ENCODE measurements around the gene SHH. TPM values are rescaled to one million over a fixed set of nuclear protein-coding genes. Genes with fewer than 3 reads are reported as not detected.

SHH gene
- polyA plus RNA-seq, 1 donor, result 7.5 TPM

GRCh38 chr7:155755026-155755425, 57.2 kb downstream of the SHH start:
- H3K27me3 ChIP-seq (ENCODE audit: control insufficient read depth, insufficient read depth, low read length), result no peaks in the 10 kb centered on the region
- no CpG with 5 or more reads among the region's 3 CpGs for WGBS (ENCODE audit: insufficient coverage, low lambda C conversion rate)
- H3K27ac ChIP-seq (ENCODE audit: low read length), result no peak overlapping the region
- H3K4me3 ChIP-seq (ENCODE audit: low read length), result no peak overlapping the region
- no peak for DNase-seq
- peaks cover 3% of the 10 kb centered on the region for H3K9me3 ChIP-seq (ENCODE audit: control insufficient read depth, low read depth, low read length)
- peaks cover 5% of the 10 kb centered on the region for H3K4me1 ChIP-seq (ENCODE audit: control insufficient read depth, insufficient read depth, low read length)
- peaks cover 21% of the 10 kb centered on the region for H3K36me3 ChIP-seq (ENCODE audit: control insufficient read depth, insufficient read depth, low read length)

DNA sequence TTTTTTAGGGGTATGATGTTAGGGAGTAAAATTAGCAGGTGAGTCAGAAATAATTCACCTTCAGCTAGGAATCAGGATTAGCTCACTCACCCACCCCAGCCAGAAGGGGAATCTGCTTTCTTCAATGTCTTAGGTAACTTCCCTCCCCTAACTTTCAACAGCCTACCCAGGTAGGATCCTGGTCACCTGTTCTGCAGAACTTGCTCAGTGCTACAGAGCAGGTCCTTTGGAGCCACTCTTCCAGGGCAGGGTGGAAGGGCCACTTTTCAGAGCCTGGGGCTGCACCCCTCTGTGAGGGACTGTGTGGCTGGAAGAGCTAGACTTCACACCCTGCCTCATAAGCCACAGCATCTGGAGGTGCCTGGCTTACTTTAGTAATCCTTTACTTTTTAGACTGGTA, 58.1 kb downstream of the SHH start:
- Histone ChIP-seq H3K9me3 (ENCODE audit: control insufficient read depth, low read depth, low read length) (peaks cover 3% of the 10 kb centered on the region), H3K27ac (ENCODE audit: low read length) (no peak overlapping the region), H3K4me1 (ENCODE audit: control insufficient read depth, insufficient read depth, low read length) (no peaks in the 10 kb centered on the region), H3K36me3 (ENCODE audit: control insufficient read depth, insufficient read depth, low read length) (peaks cover 23% of the 10 kb centered on the region), H3K4me3 (ENCODE audit: low read length) (no peak overlapping the region), H3K27me3 (ENCODE audit: control insufficient read depth, insufficient read depth, low read length) (no peaks in the 10 kb centered on the region)
- no peak for DNase-seq

GRCh38 chr7:155753446-155753965, 58.8 kb downstream of the SHH start:
- WGBS (ENCODE audit: insufficient coverage, low lambda C conversion rate), result no CpG with 5 or more reads among the region's 10 CpGs
- no peak for DNase-seq
- H3K27me3 ChIP-seq (ENCODE audit: control insufficient read depth, insufficient read depth, low read length), result no peaks in the 10 kb centered on the region
- H3K36me3 ChIP-seq (ENCODE audit: control insufficient read depth, insufficient read depth, low read length), result peaks cover 25% of the 10 kb centered on the region
- H3K9me3 ChIP-seq (ENCODE audit: control insufficient read depth, low read depth, low read length), result peaks cover 3% of the 10 kb centered on the region
- no peak overlapping the region for H3K4me3 ChIP-seq (ENCODE audit: low read length)
- H3K4me1 ChIP-seq (ENCODE audit: control insufficient read depth, insufficient read depth, low read length), result no peaks in the 10 kb centered on the region
- no peak overlapping the region for H3K27ac ChIP-seq (ENCODE audit: low read length)

DNA sequence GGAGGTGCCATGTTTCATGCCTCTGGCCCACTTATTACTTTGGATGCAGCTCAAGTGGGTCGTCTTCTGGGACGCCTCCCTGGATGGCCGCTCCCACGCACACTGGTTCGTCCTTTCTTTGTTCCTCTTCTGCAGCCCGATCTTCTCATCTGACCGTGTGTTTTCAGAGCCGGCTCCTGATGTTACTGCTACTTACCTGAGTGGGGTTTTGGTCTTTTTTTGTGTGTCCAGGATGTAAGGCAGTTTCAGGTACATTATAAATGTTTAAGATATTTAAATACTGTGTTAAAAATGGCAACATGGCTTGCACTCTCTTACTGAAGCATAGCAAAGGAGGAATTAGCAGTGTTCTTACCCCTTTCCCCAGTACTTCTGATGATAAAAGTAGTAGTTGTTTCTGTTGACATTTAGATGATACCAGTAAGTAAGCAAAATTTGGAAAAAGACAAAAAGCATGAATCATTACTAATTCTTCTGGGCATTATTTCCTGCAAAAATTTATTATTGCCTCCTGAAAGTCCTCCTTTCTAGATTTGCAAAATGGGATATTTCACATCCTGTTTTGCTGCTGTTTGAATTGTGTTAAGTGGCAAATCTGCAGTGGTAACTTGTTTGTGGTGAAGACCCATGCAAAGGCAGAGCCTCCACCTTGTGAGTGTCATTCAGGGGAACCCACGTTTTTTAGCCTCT, 59.4 kb downstream of the SHH start:
- WGBS (ENCODE audit: insufficient coverage, low lambda C conversion rate), result 100% methylated on average over 2 of the region's 9 CpGs
- H3K4me1 ChIP-seq (ENCODE audit: control insufficient read depth, insufficient read depth, low read length), result no peaks in the 10 kb centered on the region
- peaks cover 3% of the 10 kb centered on the region for H3K9me3 ChIP-seq (ENCODE audit: control insufficient read depth, low read depth, low read length)
- no peak overlapping the region for H3K27ac ChIP-seq (ENCODE audit: low read length)
- DNase-seq, result no peak
- no peaks in the 10 kb centered on the region for H3K27me3 ChIP-seq (ENCODE audit: control insufficient read depth, insufficient read depth, low read length)
- peaks cover 25% of the 10 kb centered on the region for H3K36me3 ChIP-seq (ENCODE audit: control insufficient read depth, insufficient read depth, low read length)
- no peak overlapping the region for H3K4me3 ChIP-seq (ENCODE audit: low read length)

GRCh38 chr7:155751409-155751808, 60.9 kb downstream of the SHH start:
- Histone ChIP-seq H3K36me3 (ENCODE audit: control insufficient read depth, insufficient read depth, low read length) (peaks cover 24% of the 10 kb centered on the region), H3K4me3 (ENCODE audit: low read length) (no peak overlapping the region), H3K4me1 (ENCODE audit: control insufficient read depth, insufficient read depth, low read length) (no peaks in the 10 kb centered on the region), H3K27me3 (ENCODE audit: control insufficient read depth, insufficient read depth, low read length) (no peaks in the 10 kb centered on the region), H3K27ac (ENCODE audit: low read length) (no peak overlapping the region), H3K9me3 (ENCODE audit: control insufficient read depth, low read depth, low read length) (no peaks in the 10 kb centered on the region)
- WGBS (ENCODE audit: insufficient coverage, low lambda C conversion rate), result 89% methylated on average over 3 of the region's 4 CpGs
- no peak for DNase-seq

GRCh38 chr7:155750255-155751125, 61.8 kb downstream of the SHH start:
- Histone ChIP-seq H3K4me3 (ENCODE audit: low read length) (no peak overlapping the region), H3K4me1 (ENCODE audit: control insufficient read depth, insufficient read depth, low read length) (no peaks in the 10 kb centered on the region), H3K27me3 (ENCODE audit: control insufficient read depth, insufficient read depth, low read length) (no peaks in the 10 kb centered on the region), H3K36me3 (ENCODE audit: control insufficient read depth, insufficient read depth, low read length) (peaks cover 32% of the 10 kb centered on the region), H3K9me3 (ENCODE audit: control insufficient read depth, low read depth, low read length) (no peaks in the 10 kb centered on the region), H3K27ac (ENCODE audit: low read length) (no peak overlapping the region)
- no peak for DNase-seq
- 56% methylated on average over 2 of the region's 5 CpGs for WGBS (ENCODE audit: insufficient coverage, low lambda C conversion rate)

Other genes starting within 250 kb of the SHH start
- gene RBM33, start 167.8 kb downstream of the SHH start, polyA plus RNA-seq, result 42.8 TPM